Right ventricle myocardium superior (tissue), 1 donor: Measurements from ENCODE around the gene RNFT1. TPM values are rescaled to one million over a fixed set of nuclear protein-coding genes. Genes with fewer than 3 reads are reported as not detected.
"Not testable (repeated sequence)": the region's sequence is repeated elsewhere in the genome, so short reads cannot be mapped to it uniquely, and the experiment has no call there.

Experiments used
- ATAC-seq: fragments of 200-7000 bp; cut with Tn5 transposase; one replicate; pipeline ENCODE4 v1.9.1; 2020; ENCODE audit warnings: mild to moderate bottlenecking; ENCODE audit not compliant: poor library complexity
- DNase-seq: peaks from one replicate; pipeline ENCODE4 v3.0.0-alpha.2; 2020
- intact Hi-C: fragments of 100-400 bp; cut with DNase I; formaldehyde crosslinking; loops from one replicate; pipeline ENCODE4 v1.11.2; 2022
- long read RNA-seq: library from polyadenylated mRNA; unstranded; transcript quantifications from one replicate; pipeline ENCODE4 v2.0.0, GENCODE V29; 2021
- total RNA-seq: library from RNA; stranded (reverse); fragmentation: NEBNext Ultra II Directional; extraction: Animal tissue kit (Norgen Biotek cat#: 25700); gene quantifications from one replicate; pipeline ENCODE4 v1.2.1, GENCODE V29; 2021
- donor health status: DM: no; HTN: yes; CAD: no; lungs with severe emphysema.

The RNFT1 gene
- total RNA-seq = 15.9 TPM
- long read RNA-seq, transcript RNFT1-201 (9 exons, 2,101 nt) = major isoform, 48 of 53 reads
- long read RNA-seq, partial matches to known transcripts = 0 of 53 reads
- long read RNA-seq, other reads (novel, unspliced or antisense) = 1 of 53 reads

- intact Hi-C loops = no loop called here
- DNase-seq (peak; percentile 96), ATAC-seq (peak; percentile 99)
These were observed at the start of gene RNFT1 for GRCh38 chr17:59964482-59965328. Gene RNFT1 (minus strand): TSS chr17:59964740. CDS start chr17:59964663, 77 bp downstream.

GRCh38 chr17:60009326-60009725 is 44.8 kb upstream of the RNFT1 start:
- intact Hi-C loops, DNase-seq, ATAC-seq: not testable (repeated sequence)

- intact Hi-C loops, DNase-seq, ATAC-seq: not testable (repeated sequence)
These were observed 43.8 kb upstream of the RNFT1 start for GRCh38 chr17:60008377-60008776.

- no peak for DNase-seq
- ATAC-seq = no peak
- intact Hi-C loops = no loop called here
These were observed 41.6 kb upstream of the RNFT1 start for GRCh38 chr17:60006160-60006559.

- intact Hi-C loops, ATAC-seq, DNase-seq: not testable (repeated sequence)
These were observed 40.0 kb upstream of the RNFT1 start for GRCh38 chr17:60004561-60004960.

GRCh38 chr17:60002405-60002804 is 37.9 kb upstream of the RNFT1 start:
- intact Hi-C loops, DNase-seq, ATAC-seq: not testable (repeated sequence)

- ATAC-seq, DNase-seq, intact Hi-C loops: not testable (repeated sequence)
These were observed 32.1 kb upstream of the RNFT1 start for GRCh38 chr17:59996608-59997007.

- intact Hi-C loops, ATAC-seq, DNase-seq: not testable (repeated sequence)
These were observed 10.6 kb upstream of the RNFT1 start for GRCh38 chr17:59975166-59975565.

GRCh38 chr17:59973483-59973882 is 8.9 kb upstream of the RNFT1 start:
- ATAC-seq, DNase-seq, intact Hi-C loops: not testable (repeated sequence)

GRCh38 chr17:59972778-59973177 is 8.2 kb upstream of the RNFT1 start:
- DNase-seq (no peak), ATAC-seq (no peak)
- intact Hi-C loops = no loop called here

- intact Hi-C loops, DNase-seq, ATAC-seq: not testable (repeated sequence)
These were observed 7.2 kb upstream of the RNFT1 start for GRCh38 chr17:59971771-59972170.

- DNase-seq (peak; percentile 60), ATAC-seq (peak; percentile 51)
- intact Hi-C loops = no loop called here
These were observed 630 bp downstream of the RNFT1 start for GRCh38 chr17:59963738-59964481.

- ATAC-seq (no peak), DNase-seq (no peak)
- intact Hi-C loops = no loop called here
These were observed 1.7 kb downstream of the RNFT1 start for GRCh38 chr17:59962739-59963318.

- intact Hi-C loops, ATAC-seq, DNase-seq: not testable (repeated sequence)
These were observed 5.0 kb downstream of the RNFT1 start for GRCh38 chr17:59959574-59959973.

- no peak for DNase-seq
- ATAC-seq = no peak
- intact Hi-C loops = no loop called here
These were observed 9.7 kb downstream of the RNFT1 start for GRCh38 chr17:59954856-59955255.

- no peak for ATAC-seq
- DNase-seq = no peak
- intact Hi-C loops = no loop called here
These were observed 14.5 kb downstream of the RNFT1 start for GRCh38 chr17:59950049-59950448.

GRCh38 chr17:59947310-59947709 is 17.2 kb downstream of the RNFT1 start:
- DNase-seq, ATAC-seq, intact Hi-C loops: not testable (repeated sequence)

- DNase-seq, ATAC-seq, intact Hi-C loops: not testable (repeated sequence)
These were observed 18.1 kb downstream of the RNFT1 start for GRCh38 chr17:59946433-59946832.

GRCh38 chr17:59941131-59941530 is 23.4 kb downstream of the RNFT1 start:
- no peak for ATAC-seq

More at GRCh38 chr17:59941131-59941530, 23.4 kb downstream of the RNFT1 start:
- DNase-seq = no peak
- intact Hi-C loops = no loop called here
